Thyroid gland (tissue), 4 donors: ENCODE measurements around the gene SHQ1.

Source experiments
- CTCF ChIP-seq, 6 experiments: fragments of 200-600 bp in 3 of 6; fragments of 450-650 bp in 3 of 6; sonication (generic) in 3 of 6; IDR thresholded peaks; one replicate each; pipeline ENCODE4 v1.5.1; 2016 to 2019; ENCODE audit warnings: antibody characterized with exemption in 6 of 6, mild to moderate bottlenecking in 2 of 6, inconsistent platforms in 1 of 6, moderate library complexity in 1 of 6
- POLR2A ChIP-seq, 2 donors: fragments of 450-650 bp; IDR thresholded peaks; one replicate each; pipeline ENCODE4 v1.6.1; 2017; ENCODE audit warnings: antibody characterized with exemption in 2 of 2, mild to moderate bottlenecking in 2 of 2, moderate library complexity in 1 of 2

- no peak for TF ChIP-seq CTCF (IDR thresholded peaks at IDR 0.05)
- TF ChIP-seq POLR2A (IDR thresholded peaks at IDR 0.05): no peak
Observed at GRCh38 chr3:72889310-72890165, 41.3 kb upstream of the SHQ1 start.
